ENCODE data around the gene ZNF579. TPM values are rescaled to one million over a fixed set of nuclear protein-coding genes. Genes with fewer than 3 reads are reported as not detected.

ZNF579 gene
- total and polyA plus RNA-seq, 10 donors, result 0.72 to 10.6 (median 5.7) TPM

DNA sequence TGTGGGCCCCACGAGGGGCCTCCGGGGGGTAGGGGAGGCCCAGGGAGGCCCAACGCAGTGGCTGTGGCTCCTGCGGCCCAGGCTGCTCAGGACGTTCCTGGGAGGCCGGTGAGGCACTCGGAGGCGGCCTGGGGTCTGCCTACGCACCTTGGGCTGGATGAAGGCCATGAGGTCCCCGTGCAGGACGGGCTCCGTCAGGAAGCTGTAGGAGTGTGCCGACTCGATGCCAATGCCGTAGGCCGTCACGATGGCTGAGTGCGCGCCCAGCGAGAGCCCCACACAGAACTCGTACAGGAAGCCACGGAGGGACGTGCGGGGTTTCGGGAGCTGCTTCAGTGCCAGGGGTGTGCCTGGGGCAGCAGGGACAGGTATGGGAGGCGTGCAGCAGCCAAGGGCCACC is 49.7 kb downstream of the ZNF579 start:
- H3K27me3 ChIP-seq (replicated peaks in 1 of 7), result peaks cover 0 to 39% (median 0%) of the 10 kb centered on the region in 7 donors
- peaks cover 0 to 7% (median 2%) of the 10 kb centered on the region in 6 donors for H3K4me1 ChIP-seq
- no peak overlapping the region for H3K4me3 ChIP-seq
- intact Hi-C loops (cut with DNase I; ENCODE audit: low total_unique reads), result no loop called here
- WGBS, 5 donors, result 87 to 93% (median 90%) methylated on average over 12 to 26 of the region's 26 CpGs
- H3K27ac ChIP-seq, result no peak overlapping the region
- H3K36me3 ChIP-seq, result no peaks in the 10 kb centered on the region
- H3K9me3 ChIP-seq, result no peaks in the 10 kb centered on the region
- TF ChIP-seq POLR2AphosphoS5 (IDR thresholded peaks at IDR 0.05) (no peak), POLR2A (IDR thresholded peaks at IDR 0.05) (no peak)
- TF ChIP-seq, protein P1, sequence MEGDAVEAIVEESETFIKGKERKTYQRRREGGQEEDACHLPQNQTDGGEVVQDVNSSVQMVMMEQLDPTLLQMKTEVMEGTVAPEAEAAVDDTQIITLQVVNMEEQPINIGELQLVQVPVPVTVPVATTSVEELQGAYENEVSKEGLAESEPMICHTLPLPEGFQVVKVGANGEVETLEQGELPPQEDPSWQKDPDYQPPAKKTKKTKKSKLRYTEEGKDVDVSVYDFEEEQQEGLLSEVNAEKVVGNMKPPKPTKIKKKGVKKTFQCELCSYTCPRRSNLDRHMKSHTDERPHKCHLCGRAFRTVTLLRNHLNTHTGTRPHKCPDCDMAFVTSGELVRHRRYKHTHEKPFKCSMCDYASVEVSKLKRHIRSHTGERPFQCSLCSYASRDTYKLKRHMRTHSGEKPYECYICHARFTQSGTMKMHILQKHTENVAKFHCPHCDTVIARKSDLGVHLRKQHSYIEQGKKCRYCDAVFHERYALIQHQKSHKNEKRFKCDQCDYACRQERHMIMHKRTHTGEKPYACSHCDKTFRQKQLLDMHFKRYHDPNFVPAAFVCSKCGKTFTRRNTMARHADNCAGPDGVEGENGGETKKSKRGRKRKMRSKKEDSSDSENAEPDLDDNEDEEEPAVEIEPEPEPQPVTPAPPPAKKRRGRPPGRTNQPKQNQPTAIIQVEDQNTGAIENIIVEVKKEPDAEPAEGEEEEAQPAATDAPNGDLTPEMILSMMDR (IDR thresholded peaks at IDR 0.05 in 8 of 11, conservative IDR thresholded peaks at IDR 0.05 in 3 of 11), result no peak
- no peak for DNase-seq

DNA sequence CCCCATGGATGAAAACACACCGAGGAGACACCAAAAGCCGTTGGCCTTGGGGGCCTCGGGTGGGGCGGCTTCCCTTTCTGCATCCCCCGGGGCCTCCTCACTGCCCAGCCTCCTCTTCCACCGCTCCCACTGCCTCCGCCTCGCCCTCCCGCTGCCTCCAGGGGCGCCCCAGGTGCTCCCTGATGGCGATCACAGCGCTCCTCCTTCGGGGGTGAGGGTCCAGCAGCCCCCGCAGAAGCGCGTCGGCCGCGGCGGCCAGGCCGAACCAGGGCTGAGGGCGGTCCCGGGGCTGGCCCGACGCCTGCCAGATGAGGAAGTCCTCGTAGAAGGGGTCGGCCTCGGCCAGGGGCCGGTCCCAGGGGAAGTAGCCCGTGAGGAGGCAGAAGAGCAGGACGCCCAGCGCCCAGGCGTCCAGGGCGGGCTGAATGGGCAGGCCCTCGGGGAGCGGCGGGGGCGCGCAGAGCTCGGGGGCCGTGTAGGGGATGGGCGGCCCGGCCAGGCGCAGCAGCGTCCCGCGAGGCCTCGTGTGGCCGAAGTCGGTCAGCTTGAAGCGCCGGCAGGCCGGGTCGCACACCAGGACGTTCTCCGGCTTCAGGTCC is 50.9 kb downstream of the ZNF579 start:
- DNase-seq, result no peak
- WGBS, 5 donors, result 81 to 91% (median 87%) methylated on average over 32 to 56 of the region's 56 CpGs
- Histone ChIP-seq H3K27ac (no peak overlapping the region), H3K36me3 (no peaks in the 10 kb centered on the region), H3K4me3 (no peak overlapping the region), H3K27me3 (replicated peaks in 1 of 7) (peaks cover 0 to 46% (median 0%) of the 10 kb centered on the region in 7 donors), H3K9me3 (no peaks in the 10 kb centered on the region), H3K4me1 (peaks cover 0 to 8% (median 2%) of the 10 kb centered on the region in 6 donors)
- TF ChIP-seq POLR2A (IDR thresholded peaks at IDR 0.05) (no peak), POLR2AphosphoS5 (IDR thresholded peaks at IDR 0.05) (no peak)
- TF ChIP-seq, protein P1 (IDR thresholded peaks at IDR 0.05 in 8 of 11, conservative IDR thresholded peaks at IDR 0.05 in 3 of 11), result no peak
- intact Hi-C loops (cut with DNase I; ENCODE audit: low total_unique reads), result no loop called here

DNA sequence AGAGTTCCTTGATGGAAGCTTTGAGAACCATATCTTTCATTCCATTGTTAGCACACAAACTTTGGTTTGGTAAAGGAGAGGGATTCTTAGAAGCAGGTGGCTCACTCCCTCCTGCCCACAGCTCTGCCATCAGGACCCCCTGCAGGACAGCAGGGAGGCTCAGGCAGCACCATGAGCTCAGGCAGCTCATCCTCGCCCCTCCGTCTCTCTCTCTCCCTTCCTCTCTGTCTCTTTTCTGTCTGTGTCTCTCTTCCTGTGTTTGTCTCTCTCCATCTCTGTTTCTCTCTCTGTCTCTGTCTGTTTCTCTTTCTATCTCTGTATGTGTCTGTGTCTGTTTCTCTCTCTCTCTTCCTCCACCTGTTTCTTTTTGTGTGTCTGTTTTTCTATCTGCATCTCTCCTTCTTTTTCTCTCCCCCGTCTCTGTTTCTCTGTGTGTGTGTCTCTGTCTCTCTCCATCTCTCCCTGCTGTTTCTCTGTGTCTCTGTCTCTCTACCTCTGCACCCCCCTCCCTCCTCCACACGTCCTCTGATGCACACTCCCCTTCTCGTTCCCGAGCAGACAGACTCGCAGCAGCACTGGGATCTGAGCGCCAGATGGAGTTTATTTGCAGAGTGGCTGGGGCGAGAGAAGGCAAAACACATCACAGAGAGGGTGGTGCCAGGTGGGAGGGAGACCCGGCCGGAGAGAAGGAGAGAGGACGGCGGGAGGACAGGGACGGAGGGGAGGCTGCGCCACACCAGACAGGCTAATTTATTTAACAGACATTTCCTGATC is 52.4 kb downstream of the ZNF579 start:
- Histone ChIP-seq H3K27me3 (replicated peaks in 1 of 7) (peaks cover 0 to 52% (median 0%) of the 10 kb centered on the region in 7 donors), H3K27ac (no peak overlapping the region), H3K4me1 (peaks cover 0 to 8% (median 2%) of the 10 kb centered on the region in 6 donors), H3K9me3 (no peaks in the 10 kb centered on the region), H3K4me3 (no peak overlapping the region), H3K36me3 (no peaks in the 10 kb centered on the region)
- DNase-seq, result no peak
- 53 to 69% (median 64%) methylated on average over 15 of the region's 15 CpGs for WGBS, 5 donors
- intact Hi-C loops (cut with DNase I; ENCODE audit: low total_unique reads), result no loop called here
- TF ChIP-seq, protein P1 (IDR thresholded peaks at IDR 0.05 in 8 of 11, conservative IDR thresholded peaks at IDR 0.05 in 3 of 11), result no peak
- TF ChIP-seq POLR2A (IDR thresholded peaks at IDR 0.05) (no peak), POLR2AphosphoS5 (IDR thresholded peaks at IDR 0.05) (no peak)
